ENCODE results near the gene ITSN1.
A peak's percentile ranks its signal among the peaks of the same experiment; 100 is the strongest.
"Not testable (repeated sequence)": the region's sequence is repeated elsewhere in the genome, so short reads cannot be mapped to it uniquely, and the experiment has no call there.

ITSN1 gene

DNA sequence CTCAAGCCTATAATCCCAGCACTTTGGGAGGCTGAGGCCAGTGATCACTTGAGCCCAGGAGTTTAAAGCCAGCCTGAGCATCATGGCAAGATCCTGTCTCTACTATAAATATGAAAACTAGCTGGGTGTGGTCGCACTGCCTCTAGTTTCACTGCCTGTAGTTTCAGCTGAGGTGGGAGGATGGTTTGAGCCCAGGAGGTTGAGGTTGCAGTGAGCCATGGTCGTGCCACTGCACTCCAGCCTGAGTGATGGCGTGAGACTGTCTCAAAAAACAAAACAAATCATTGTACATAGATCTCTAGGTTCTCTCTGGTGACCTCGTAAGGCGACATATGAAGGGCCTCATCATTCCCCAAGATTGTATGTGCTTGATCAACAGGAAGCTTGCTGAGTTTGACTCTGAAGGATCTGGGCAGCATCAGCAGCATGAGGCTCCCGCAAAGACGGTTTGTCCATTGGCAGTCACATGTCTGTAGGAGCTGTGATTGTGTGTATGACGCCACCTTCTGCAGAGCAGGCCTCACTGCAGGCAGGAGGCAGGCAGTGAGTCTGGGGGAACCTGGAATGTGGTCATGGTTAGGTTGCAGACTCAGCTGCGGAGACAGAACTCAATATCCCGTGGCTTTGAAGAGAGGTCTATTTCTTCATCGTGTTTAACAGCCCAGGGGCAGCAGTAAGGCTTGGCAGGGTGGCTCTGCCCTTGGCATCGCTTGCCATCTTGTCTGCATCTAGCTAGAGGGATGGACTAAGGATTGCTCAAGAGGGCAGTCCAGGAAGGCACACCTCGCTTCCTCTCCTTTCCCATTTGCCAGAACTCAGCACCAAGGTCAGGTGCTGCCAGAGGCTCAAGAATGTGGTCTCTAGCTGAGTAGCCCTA lies 259.3 kb downstream of the ITSN1 start:
- no peak for DNase-seq

DNA sequence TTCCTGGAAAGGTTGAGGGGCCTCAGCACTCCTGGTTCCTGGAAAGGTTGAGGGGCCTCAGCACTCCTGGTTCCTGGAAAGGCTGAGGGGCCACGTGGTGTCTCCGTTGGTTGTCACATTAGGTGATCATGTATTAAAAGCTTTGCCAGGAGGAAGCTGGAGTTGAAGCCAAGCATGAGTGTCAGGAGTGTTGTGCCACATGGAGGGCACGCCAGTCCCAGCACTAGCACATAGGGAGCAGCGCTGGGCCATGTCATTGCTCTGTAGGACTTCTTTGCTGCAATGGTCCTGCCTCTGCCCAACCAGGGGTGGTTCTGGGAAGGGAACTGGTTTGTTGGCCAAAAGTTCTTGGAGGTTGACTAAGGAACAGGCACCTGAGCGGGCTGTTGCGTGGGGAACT lies 260.0 kb downstream of the ITSN1 start:
- no peak for DNase-seq

- no peak for DNase-seq
Measured at GRCh38 chr21:33904041-33904440, 261.7 kb downstream of the ITSN1 start.

DNA sequence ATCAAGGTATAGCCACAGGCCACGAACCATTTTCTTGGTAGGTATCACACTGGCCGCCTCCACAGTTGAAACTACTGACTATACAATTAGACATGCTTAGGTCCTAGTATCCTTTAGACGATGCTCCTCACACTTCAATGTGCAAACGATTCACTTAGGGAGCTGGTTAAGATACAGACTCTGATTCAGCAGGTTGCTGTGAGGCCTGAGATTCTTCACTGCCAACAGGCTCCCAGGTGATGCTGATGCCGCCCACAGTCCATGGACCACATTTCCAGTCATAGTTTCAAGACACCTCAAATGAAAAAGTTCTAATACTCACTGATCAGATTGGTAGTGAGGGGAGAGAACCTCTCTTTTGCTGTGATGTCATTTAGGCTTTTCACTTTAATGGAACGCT lies 266.5 kb downstream of the ITSN1 start:
- no peak for DNase-seq

DNA sequence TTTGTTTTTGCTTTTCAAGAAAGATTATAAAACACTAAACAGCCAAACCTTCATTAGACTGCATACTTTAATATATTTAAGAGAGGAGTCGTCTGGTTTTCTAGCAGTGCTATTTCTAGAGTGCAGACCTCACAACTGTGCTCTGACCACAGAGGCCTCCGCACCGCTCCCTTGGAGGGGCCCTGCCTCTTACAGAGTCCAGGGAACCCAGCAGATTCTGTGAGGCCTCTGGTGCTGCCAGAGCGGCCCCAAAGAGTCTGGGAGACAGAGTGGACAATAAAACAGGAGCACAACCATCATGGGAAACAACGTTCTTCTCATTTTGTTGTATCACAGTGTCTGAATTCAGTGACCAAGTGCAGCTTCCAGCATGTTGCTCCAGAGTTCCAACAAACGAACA lies 267.5 kb downstream of the ITSN1 start:
- no peak for DNase-seq

DNA sequence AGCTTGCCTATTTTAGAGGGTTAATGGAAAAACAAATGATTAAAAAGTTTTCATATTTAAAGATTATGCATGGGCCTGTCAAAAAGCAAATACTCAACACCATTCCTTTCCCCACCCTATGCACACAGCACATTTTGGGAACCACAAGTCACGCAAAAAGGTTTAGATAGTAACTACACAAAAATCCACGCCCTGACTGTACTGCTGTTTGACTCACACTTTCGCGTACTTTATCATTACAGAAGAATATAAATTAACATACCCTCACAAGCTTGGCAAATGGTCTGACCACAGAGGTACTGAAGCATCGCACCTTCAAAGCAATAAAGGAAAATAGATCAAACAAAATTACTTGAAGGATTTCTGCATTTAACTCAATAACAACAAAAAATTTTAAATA lies 271.9 kb downstream of the ITSN1 start:
- DNase-seq = no peak

DNA sequence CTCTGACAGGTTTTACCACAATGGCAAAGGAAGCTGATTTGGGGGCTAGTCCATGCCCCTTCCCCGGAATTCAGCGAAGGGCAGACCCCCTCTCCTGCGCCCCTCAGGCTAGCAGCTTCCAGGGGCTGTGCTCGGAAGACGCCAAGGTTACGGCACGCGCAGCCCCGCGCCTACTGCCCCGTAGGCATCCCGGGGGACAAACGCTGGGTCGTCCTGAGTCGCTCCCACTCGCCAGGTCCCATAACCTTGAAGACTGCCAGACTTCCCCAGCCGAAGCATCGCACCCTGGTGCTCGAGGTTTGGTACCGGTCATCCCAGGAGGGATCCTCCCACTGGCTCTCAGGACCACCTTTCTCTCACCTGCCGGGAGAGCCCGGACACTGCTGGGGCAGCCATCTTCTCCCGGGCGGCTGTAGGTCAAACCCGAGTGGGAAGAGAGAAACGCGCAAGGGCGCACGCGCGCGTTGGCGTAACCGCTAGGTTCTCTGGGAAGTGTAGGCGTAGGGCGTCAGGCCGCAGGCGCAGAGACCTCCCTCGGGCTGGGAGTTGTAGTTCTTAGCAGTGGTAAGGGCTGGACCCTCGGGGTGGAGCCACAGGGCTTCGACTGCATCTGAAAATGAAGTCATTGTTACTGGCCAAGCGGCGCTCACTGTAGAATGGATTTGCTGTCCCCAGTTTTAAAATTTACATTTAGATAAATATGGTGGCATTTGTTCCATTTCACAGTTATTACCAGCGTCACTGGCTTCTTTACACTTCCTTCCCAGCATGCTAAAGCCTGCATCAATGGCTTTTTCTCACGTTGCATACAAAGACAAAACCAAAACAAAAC lies 273.3 kb downstream of the ITSN1 start, which contains the start of gene ATP5PO:
TSS of gene ATP5PO (minus strand) at position 437 of the 832 bp plus-strand sequence. CDS start at position 396, 41 bp downstream.
- DNase-seq = peak; percentile 85

DNA sequence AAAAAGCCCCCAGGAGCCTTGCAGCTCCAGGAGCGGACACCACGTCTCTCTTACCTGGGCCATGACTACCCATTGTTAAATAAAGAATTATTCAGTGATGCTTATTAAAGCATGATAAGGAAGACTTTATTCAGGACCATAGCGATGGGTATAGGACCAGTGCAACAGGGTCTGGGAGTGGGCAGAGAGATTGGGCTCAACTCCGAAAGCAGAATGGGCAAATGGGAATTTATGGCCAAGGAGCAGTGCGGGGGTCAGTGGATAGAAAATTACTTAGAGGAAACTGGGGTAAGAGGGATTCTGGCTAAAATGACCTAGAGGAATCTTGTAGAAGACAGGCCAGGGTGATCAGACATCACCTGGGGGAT lies 273.9 kb downstream of the ITSN1 start:
- DNase-seq = no peak

GRCh38 chr21:33917421-33917820 lies 275.1 kb downstream of the ITSN1 start:
- DNase-seq = no peak

DNA sequence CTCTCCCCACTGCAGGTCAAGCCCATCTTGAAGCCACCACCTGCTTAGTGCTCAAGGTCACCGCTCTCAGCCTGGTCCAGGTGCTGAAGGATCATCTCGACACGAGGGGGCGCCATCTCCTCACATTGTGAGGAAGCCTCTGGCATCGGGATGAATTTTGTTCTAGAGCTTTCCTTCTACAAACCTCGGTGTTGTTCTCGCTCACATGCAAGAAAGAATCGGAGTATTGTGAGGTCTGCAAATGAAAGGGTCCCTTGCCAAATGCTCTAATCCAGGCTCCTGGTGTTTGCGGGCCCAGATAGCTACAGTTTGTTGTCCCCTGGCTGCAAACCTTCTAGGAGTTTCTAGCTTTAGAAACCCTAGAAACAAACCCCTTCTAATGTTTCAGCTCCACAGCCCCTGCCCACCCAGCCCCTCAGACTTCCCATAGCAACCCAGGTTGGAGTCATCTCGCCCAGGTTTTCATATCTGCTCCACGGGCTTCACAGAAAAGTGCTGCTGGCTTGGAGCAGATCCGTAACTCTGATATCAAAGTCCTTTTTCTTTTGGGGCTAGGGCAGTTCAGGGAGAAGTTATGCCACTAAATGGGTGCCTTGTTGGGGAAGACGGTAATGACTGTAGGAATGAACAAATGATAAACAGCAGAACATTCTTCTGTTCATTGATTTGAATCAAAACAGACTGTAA lies 281.9 kb downstream of the ITSN1 start:
- DNase-seq = no peak

DNA sequence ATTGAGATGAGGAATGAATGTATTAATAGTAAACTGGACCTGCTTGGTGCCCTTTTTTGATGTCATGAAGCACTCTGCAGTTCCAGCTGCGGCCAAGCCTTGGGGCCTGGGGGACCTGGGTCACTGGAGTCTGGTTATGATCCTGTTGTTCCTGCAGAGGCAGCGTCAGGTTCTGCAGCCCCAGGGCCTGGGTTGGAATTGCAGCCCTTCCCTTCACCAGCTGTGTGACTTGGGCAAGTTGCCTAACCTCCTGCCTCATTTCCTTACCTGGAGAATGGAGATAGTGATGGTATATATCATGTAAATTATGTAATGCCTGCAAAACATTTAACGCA lies 282.4 kb downstream of the ITSN1 start:
- DNase-seq = no peak

DNA sequence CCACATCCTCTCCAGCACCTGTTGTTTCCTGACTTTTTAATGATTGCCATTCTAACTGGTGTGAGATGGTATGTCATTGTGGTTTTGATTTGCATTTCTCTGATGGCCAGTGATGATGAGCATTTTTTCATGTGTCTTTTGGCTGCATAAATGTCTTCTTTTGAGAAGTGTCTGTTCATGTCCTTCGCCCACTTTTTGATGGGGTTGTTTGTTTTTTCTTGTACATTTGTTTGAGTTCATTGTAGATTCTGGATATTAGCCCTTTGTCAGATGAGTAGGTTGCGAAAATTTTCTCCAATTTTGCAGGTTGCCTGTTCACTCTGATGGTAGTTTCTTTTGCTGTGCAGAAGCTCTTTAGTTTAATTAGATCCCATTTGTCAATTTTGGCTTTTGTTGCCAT lies 283.9 kb downstream of the ITSN1 start:
- not testable (repeated sequence) for DNase-seq

- DNase-seq = not testable (repeated sequence)
Measured at GRCh38 chr21:33931052-33931798, 288.9 kb downstream of the ITSN1 start.

- DNase-seq = no peak
Measured at GRCh38 chr21:33931799-33932390, 289.6 kb downstream of the ITSN1 start.

DNA sequence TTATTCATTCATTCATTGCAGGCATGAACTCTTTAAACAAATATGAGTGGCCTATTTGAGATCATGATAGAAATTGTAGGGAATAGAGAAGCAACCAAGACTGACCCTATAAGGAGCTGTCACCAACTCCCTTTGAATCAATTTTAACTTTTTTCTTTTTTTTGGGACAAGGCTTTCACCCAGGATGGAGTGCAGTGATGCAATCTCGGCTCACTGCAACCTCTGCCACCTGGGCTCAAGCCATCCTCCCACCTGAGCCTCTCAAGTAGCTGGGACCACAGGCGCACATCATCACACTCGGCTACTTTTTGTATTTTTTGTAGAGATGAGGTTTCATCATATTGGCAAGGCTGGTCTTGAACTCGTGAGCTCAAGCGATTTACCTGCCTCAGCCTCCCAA lies 290.4 kb downstream of the ITSN1 start:
- no peak for DNase-seq

DNA sequence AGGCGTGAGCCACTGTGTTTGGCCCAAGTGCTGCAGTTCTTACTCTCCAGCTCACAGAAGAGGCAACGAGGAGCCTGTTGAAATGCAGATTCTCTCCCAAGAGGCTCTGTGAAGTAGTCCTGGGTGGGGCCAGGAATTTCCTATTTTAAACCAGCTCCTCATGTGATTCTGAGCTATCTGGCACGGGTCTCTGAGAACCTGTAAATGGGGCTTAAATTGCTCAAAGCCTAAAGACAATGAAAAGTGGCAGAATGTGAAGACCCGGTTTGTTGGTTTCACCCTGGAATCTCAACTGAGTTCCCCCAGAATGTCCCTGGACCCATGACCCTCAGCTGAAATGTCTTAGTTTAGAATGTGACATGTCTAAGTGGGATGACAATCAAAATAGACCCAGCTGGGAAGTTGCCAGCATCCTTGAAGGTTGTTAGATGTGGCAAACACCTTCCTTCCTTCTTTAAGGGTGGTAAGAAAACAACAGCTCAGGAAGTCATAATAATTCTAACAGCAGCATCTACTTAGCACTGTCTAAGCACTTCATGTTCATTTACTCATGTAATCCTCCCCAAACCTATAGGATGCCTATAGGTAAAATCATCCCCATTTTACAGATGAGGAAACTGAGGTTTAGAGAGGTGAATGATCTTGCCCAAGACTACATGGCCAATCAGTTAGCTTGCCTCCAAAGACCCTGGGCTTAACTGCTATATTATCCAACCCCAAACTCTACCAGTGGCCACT lies 294.2 kb downstream of the ITSN1 start:
- DNase-seq = no peak

DNA sequence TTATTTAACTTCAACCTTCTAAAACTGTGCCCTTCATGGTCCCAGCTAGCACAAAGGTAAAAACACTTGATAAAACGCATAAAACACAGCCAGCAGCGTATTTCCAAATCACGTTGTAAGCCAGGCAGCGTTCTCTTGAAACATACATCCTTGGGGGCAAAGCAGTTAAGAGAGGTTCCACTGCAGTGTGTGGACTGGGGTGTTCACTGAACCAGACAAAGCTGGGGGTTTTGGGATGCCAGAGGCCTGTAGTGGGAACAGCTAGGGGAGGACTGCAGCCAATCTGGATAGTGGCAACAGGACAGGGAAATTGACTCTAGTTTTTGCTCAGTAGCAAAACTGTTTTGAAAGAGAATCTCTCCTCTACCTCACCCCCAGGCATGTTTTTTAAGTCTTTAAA lies 294.8 kb downstream of the ITSN1 start:
- DNase-seq = no peak

DNA sequence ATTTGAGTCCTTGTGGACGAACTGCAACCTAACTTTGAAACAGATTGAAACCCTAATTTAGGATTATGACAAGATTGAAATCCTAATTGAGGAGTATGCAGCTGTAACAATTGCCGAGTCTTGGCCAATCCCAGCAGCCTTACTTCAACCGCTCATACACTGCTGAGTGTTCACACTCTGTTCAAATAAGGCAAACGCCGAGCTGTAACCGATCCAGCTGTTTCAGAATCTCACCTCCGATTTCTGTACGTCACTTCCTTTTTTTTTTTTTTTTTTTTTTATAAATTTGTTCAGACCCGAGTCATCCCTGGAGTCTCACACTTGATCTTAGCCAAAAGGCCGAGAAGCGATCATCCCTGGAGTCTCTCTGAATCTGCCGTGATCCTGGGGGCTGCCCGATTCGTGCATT lies 295.6 kb downstream of the ITSN1 start:
- DNase-seq = no peak

GRCh38 chr21:33938381-33938780 lies 296.1 kb downstream of the ITSN1 start:
- DNase-seq = no peak

GRCh38 chr21:33939226-33939625 lies 296.9 kb downstream of the ITSN1 start:
- no peak for DNase-seq

GRCh38 chr21:33940164-33940880 lies 298.0 kb downstream of the ITSN1 start:
- DNase-seq = no peak
